AG04449 (cell line): ENCODE results near the gene ARHGEF7.

ENCODE experiments used
- CTCF ChIA-PET: fragments of 350-600 bp; formaldehyde crosslinking; extraction: SDS; loops from one replicate; lab custom pipeline; 2021; ENCODE audit warnings: antibody characterized with exemption; lab: Yijun Ruan, JAX
- POLR2A ChIA-PET: fragments of 400-600, 350-600 bp; formaldehyde crosslinking; extraction: SDS; loops from one replicate; lab custom pipeline; 2020; ENCODE audit warnings: antibody characterized with exemption, inconsistent platforms; lab: Yijun Ruan, JAX
- DNase-seq: peaks from one replicate; pipeline ENCODE4 v3.0.0-alpha.2; 2010; ENCODE audit warnings: low read depth, low spot score
- H3K4me3 ChIP-seq: 2 replicates; pipeline ENCODE4 v1.5.1; 2011; ENCODE audit warnings: low read depth, mild to moderate bottlenecking, control low read depth, low read length
- TF ChIP-seq, protein P1 (sequence below): IDR thresholded peaks from one replicate; pipeline ENCODE4 v1.5.1; 2011; ENCODE audit warnings: mild to moderate bottlenecking, moderate library complexity, low read length, control low read depth, inconsistent platforms; ENCODE audit not compliant: insufficient read depth; ENCODE audit errors: missing control alignments

The ARHGEF7 gene

DNA sequence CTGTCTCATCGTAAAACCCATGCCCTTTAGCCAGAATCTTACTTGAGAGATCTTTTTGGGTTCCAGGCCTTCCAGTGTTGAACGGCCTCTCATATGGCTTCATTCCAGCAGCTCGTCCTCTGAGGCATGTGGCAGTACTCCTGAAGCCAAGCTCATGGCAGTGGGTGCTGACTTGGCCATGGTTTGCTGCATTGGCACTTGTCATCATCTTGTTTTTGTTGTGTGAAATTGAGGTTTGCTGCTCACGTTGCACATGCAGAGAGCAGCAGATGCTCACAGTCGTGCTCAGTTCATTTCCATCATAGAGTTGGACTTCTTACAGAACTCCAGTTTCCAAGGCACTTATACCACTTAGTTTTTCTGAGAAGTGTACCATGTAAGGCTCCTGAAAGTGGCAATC is 220.2 kb downstream of the ARHGEF7 start:
- TF ChIP-seq, protein P1, sequence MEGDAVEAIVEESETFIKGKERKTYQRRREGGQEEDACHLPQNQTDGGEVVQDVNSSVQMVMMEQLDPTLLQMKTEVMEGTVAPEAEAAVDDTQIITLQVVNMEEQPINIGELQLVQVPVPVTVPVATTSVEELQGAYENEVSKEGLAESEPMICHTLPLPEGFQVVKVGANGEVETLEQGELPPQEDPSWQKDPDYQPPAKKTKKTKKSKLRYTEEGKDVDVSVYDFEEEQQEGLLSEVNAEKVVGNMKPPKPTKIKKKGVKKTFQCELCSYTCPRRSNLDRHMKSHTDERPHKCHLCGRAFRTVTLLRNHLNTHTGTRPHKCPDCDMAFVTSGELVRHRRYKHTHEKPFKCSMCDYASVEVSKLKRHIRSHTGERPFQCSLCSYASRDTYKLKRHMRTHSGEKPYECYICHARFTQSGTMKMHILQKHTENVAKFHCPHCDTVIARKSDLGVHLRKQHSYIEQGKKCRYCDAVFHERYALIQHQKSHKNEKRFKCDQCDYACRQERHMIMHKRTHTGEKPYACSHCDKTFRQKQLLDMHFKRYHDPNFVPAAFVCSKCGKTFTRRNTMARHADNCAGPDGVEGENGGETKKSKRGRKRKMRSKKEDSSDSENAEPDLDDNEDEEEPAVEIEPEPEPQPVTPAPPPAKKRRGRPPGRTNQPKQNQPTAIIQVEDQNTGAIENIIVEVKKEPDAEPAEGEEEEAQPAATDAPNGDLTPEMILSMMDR, result no peak
- ChIA-PET POLR2A (no interaction called here), CTCF (interaction anchor here (1.2 kb wide), 1 partner anchor 9 kb away, joined by 5 read pairs; no protein-coding TSS in a partner anchor)
- no peak for DNase-seq
- H3K4me3 ChIP-seq, result no peak overlapping the region

DNA sequence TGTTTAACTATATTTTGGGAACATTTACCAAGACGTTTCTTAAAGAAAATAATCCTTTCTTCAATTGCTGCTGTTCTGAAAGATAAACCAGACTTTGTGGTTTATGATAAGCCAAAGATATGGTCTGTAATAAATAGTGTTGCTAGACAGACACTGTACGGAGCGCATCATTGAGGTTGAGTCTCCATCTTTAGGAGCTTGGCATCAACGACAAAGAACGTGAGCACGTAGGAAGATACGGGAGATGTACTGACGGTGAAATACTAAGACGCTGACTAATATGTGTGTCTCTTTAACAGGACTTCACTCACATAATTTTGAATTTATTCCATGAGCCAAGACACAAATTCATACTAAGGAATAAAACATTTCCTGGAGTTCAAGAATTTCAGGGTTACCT is 221.6 kb downstream of the ARHGEF7 start:
- POLR2A ChIA-PET, result no interaction called here
- CTCF ChIA-PET, result no interaction called here
- H3K4me3 ChIP-seq, result no peak overlapping the region
- TF ChIP-seq, protein P1, result no peak
- DNase-seq, result no peak

DNA sequence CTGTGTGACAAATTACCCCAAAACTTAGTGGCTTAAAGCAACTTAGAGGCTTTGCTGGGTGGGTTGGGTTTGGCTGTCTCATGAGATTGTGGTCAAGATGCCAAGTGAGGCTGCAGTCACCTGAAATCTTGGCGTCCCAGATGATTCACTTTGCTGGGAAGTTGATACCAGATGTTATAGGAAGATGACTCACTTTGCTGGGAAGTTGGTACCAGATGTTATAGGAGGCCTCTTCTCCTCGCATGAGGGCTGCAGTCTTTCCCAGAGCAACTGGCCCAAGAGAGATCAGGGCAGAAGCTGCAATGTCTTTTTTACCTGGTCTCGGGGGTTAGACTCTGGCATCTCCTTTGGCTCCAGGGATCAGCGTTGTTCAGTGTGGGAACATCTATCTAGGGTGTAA is 222.1 kb downstream of the ARHGEF7 start:
- H3K4me3 ChIP-seq, result no peak overlapping the region
- peak; percentile 50 for DNase-seq
- ChIA-PET POLR2A (no interaction called here), CTCF (interaction anchor here (0.8 kb wide), 1 partner anchor 16 kb away, joined by 3 read pairs; no protein-coding TSS in a partner anchor)
- TF ChIP-seq, protein P1, result no peak

DNA sequence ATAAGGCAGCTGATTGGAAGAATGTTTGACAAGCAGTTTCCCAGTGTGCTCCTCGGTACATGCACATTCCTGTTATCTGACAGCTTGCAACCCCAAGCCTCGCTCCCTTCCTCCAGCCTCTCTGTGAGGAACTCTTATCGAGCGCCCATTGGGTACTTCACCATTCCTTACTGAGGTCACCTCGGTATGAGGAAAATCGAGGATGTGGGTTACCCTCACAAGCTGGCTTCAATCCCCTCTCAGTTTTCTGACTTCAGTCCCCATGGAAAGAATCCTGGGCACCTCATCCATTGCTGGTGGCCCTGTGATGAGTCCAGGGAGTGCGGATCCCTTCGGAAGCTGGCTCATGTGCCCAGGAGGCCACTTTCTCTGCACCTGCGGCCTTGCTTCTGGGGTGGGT is 222.6 kb downstream of the ARHGEF7 start:
- CTCF ChIA-PET, result interaction anchor here (0.8 kb wide), 1 partner anchor 15 kb away, joined by 3 read pairs; no protein-coding TSS in a partner anchor

DNA sequence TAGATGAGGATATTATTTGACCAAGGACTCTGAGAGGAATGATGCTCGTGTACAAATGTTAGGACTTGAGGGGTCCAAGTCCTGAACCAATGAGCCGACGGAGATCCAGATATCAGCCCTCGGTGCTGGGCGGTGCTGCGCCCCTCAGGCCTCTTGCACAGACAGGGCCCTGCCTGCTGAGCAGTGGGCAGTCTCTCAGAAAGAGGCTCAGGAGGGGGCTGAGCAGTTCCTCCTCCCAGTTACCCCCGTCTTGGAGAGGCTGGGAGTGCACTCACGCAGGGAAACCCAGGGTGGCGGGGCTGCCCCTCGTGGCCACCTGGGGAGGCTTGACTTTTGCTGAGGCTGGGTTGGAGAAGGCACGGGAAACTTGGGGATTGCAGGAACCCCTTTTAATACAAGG is 223.7 kb downstream of the ARHGEF7 start:
- no peak for DNase-seq
- no peak overlapping the region for H3K4me3 ChIP-seq
- ChIA-PET POLR2A (no interaction called here), CTCF (no interaction called here)
- TF ChIP-seq, protein P1, result no peak

More for the DNA sequence above, 222.6 kb downstream of the ARHGEF7 start:
- DNase-seq, result no peak
- H3K4me3 ChIP-seq, result no peak overlapping the region
- TF ChIP-seq, protein P1, result no peak
- POLR2A ChIA-PET, result no interaction called here

DNA sequence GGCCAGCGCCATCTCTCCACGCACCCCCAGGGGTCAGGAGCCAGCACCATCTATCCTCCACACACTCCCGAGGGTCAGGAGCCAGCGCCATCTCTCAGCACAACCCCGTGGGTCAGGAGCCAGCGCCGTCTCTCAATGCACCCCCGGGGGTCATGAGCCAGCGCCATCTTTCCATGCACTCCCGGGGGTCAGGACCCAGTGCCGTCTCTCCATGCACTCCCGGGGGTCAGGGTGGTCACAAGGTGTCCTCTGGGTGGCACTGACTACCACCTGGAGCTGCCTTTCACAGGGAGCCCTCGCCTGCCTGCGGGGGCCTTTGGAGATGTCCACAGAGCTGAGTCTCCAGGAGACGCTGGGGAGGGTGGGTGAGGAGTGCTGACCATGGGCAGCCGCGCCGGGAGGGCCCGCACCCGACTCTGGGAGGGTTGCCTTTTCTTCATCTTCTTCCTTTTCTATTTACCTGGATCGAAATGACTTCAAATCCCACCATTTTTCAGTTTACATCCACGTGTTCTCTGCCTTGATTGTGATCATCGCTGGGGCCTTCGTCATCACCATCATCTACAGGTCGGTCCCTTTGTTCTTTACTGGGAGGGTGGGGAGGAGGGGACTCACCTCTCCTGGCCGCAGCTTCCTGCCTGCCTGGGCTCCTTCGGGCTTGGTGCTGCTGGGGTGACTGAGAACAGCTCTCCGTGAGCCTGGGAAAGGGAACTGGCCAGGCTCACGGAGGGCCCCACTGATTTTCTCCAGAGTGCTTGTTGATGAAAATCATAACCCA is 224.4 kb downstream of the ARHGEF7 start:
- ChIA-PET POLR2A (no interaction called here), CTCF (no interaction called here)
- H3K4me3 ChIP-seq, result no peak overlapping the region
- TF ChIP-seq, protein P1, result no peak
- DNase-seq, result no peak
